Prostate gland (tissue), 2 donors: ENCODE data around the gene MED27. TPM values are rescaled to one million over a fixed set of nuclear protein-coding genes. Genes with fewer than 3 reads are reported as not detected.

Source experiments
- DNase-seq: peaks from one replicate; pipeline ENCODE4 v3.0.0-alpha.2; 2019; ENCODE audit warnings: low spot score
- H3K27ac ChIP-seq, 2 donors: fragments of 200-600 bp; sonication (generic); 2 replicates each; pipeline ENCODE4 v1.5.1; 2017 to 2019
- H3K27me3 ChIP-seq: fragments of 200-600 bp; sonication (generic); replicated peaks from 2 replicates; pipeline ENCODE4 v1.5.1; 2019; ENCODE audit not compliant: insufficient read depth
- H3K36me3 ChIP-seq, 2 donors: fragments of 200-600 bp; sonication (generic); 1 replicate in 1 of 2; 2 replicates in 1 of 2; pipeline versions ENCODE4 v1.5.1 to v1.8.1; 2017 to 2019
- H3K4me1 ChIP-seq: fragments of 200-600 bp; sonication (generic); replicated peaks from 2 replicates; pipeline ENCODE4 v1.5.1; 2019
- H3K4me3 ChIP-seq, 2 donors: fragments of 200-600 bp; sonication (generic); 2 replicates each; pipeline ENCODE4 v1.5.1; 2017 to 2019
- H3K9me3 ChIP-seq: fragments of 200-600 bp; sonication (generic); 2 replicates; pipeline ENCODE4 v1.5.1; 2017
- CTCF ChIP-seq, 4 experiments: fragments of 200-600 bp in 2 of 4; fragments of 450-650 bp in 2 of 4; sonication (generic) in 2 of 4; IDR thresholded peaks; 1 replicate in 3 of 4; 2 replicates in 1 of 4; pipeline ENCODE4 v1.5.1; 2016 to 2019; ENCODE audit warnings: antibody characterized with exemption in 4 of 4, mild to moderate bottlenecking in 2 of 4, moderate library complexity in 2 of 4
- POLR2A ChIP-seq: fragments of 450-650 bp; IDR thresholded peaks from one replicate; pipeline ENCODE4 v1.6.1; 2016; ENCODE audit warnings: antibody characterized with exemption, mild to moderate bottlenecking
- POLR2AphosphoS5 ChIP-seq: sonication (generic); formaldehyde crosslinking; IDR thresholded peaks from one replicate; pipeline ENCODE4 v1.6.1; 2017; ENCODE audit warnings: antibody characterized with exemption
- WGBS: methylation state at CpG from one replicate; pipeline ENCODE4 v1.1.5; 2018; 5-methylcytosine and 5-hydroxymethylcytosine counted together
- intact Hi-C: fragments of 100-400 bp; cut with DNase I; formaldehyde crosslinking; loops from one replicate; pipeline ENCODE4 v1.14.2; 2022
- total RNA-seq, 2 donors: library from RNA; depleted of rRNA; stranded (reverse); fragments of >200 nt; gene quantifications; one replicate each; pipeline ENCODE4 v1.1.0, GENCODE V29; 2016

The MED27 gene
- total RNA-seq, 2 donors from 2014 or later = 17.4 to 22.7 TPM

GRCh38 chr9:131965103-131965502 is 114.6 kb downstream of the MED27 start:
- 91% methylated on average over 4 of the region's 4 CpGs for WGBS
- Histone ChIP-seq H3K36me3 (no peaks in the 10 kb centered on the region), H3K4me3 (no peak overlapping the region), H3K27me3 (no peaks in the 10 kb centered on the region), H3K4me1 (no peaks in the 10 kb centered on the region), H3K27ac (no peak overlapping the region), H3K9me3 (no peaks in the 10 kb centered on the region)
- DNase-seq = no peak
- intact Hi-C loops = no loop called here
- TF ChIP-seq CTCF (IDR thresholded peaks at IDR 0.05) = no peak
- no peak for TF ChIP-seq POLR2AphosphoS5
- no peak for TF ChIP-seq POLR2A

DNA sequence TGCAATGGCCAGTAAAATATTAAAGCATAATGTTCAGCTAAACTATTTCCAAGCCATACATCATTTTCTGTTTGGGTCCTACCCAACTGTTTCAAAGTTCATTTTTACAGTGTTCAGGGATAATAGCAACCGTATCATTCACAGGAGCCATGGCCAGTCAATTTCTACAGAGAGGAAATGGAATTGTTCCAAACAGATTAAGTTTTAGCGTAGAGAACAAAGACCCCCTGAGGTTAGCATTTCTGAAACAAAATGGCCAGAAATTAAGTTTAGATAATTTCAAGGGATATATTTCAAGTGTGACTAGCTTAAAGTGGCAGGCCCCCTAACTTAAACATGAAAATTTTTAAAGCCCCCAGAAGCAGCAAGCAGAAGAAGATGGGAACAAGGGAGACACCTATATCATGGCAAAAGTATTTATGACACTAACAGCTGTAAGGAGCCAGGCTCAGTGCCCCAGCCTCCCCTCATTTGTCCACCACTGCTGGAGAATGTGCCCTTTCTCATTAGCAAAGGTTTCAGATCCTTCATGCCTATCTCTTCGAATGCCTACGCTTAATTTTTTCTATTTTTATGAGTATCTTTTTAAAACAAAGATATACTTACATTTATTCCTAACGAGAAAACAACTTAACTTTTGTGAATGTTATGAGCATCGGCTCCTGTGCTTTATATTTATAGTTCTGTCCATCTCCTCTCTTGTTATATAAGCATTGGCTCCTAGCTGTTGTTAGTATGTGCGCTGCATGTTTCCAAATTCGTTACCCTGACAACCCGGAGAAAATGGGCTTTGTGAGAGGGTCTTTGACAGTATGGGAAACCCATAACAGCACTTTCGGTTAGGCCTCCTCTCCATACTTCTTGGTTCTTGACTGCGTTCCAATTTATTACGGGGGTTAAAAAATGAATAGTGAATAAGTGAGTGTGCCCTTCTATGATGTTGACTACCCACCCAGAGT is 116.3 kb downstream of the MED27 start:
- Histone ChIP-seq H3K36me3 (no peaks in the 10 kb centered on the region), H3K27me3 (no peaks in the 10 kb centered on the region), H3K9me3 (no peaks in the 10 kb centered on the region), H3K4me3 (no peak overlapping the region), H3K4me1 (no peaks in the 10 kb centered on the region), H3K27ac (no peak overlapping the region)
- DNase-seq = no peak
- intact Hi-C loops = no loop called here
- no peak for TF ChIP-seq POLR2A
- no peak for TF ChIP-seq POLR2AphosphoS5
- TF ChIP-seq CTCF (IDR thresholded peaks at IDR 0.05) = no peak
- 85% methylated on average over 12 of the region's 12 CpGs for WGBS

GRCh38 chr9:131961496-131961880 is 118.2 kb downstream of the MED27 start:
- Histone ChIP-seq H3K9me3 (no peaks in the 10 kb centered on the region), H3K36me3 (no peaks in the 10 kb centered on the region), H3K27ac (no peak overlapping the region), H3K4me1 (no peaks in the 10 kb centered on the region), H3K27me3 (no peaks in the 10 kb centered on the region), H3K4me3 (no peak overlapping the region)
- TF ChIP-seq POLR2AphosphoS5 = no peak
- TF ChIP-seq POLR2A = no peak
- no peak for TF ChIP-seq CTCF (IDR thresholded peaks at IDR 0.05)
- WGBS = 91% methylated on average over 6 of the region's 6 CpGs
- intact Hi-C loops = no loop called here
- no peak for DNase-seq

DNA sequence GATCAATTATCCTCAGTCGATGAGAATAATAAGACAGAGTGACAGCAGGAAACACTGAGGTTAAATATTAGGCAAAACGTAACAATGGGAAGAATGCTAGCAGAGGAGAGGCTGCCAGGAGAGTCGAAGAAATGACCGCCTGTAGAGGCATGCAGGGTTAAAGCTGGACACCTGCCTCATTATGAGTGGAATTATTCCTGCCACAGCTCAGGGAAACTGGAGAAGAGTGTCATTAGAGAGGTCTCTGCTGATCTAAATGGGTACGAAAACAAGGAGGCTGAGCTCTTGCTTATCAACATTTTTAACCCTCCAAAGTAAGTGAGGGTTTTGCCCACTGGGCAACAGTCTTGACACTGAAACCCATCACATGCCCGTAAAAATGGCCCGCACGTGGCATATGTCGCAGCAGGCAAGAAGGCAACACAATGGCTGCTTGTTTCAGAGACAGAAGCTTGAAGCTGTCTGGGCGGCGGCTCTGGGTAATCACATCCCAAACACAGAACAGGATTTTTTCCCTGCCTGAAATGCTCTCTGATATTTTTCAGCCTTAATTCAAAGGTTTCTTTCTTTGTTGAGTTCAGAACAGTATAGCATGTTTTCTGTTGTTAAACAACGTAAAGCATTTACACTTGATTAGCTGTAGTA is 118.7 kb downstream of the MED27 start:
- H3K27me3 ChIP-seq = no peaks in the 10 kb centered on the region
- no peaks in the 10 kb centered on the region for H3K36me3 ChIP-seq
- no peaks in the 10 kb centered on the region for H3K9me3 ChIP-seq
- DNase-seq = no peak
- no peak for TF ChIP-seq POLR2AphosphoS5
- no peak for TF ChIP-seq CTCF (IDR thresholded peaks at IDR 0.05)
- no peak for TF ChIP-seq POLR2A
- intact Hi-C loops = no loop called here
- no peaks in the 10 kb centered on the region for H3K4me1 ChIP-seq
- no peak overlapping the region for H3K4me3 ChIP-seq
- 47% methylated on average over 12 of the region's 12 CpGs for WGBS
- H3K27ac ChIP-seq = no peak overlapping the region
